Cardiac fibroblast (primary cell): ENCODE measurements around the gene FCHSD2.

Experiments used
- DNase-seq, 2 donors: peaks; one replicate each; pipeline versions ENCODE4 v3.0.0 to v3.0.0-alpha.2; 2010; ENCODE audit warnings: low read depth in 2 of 2
- H3K4me3 ChIP-seq, 2 donors: replicated peaks in 1 of 2; 1 replicate in 1 of 2; 2 replicates in 1 of 2; pipeline ENCODE4 v1.5.1; 2011; ENCODE audit warnings: low read depth in 2 of 2, low read length in 2 of 2, mild to moderate bottlenecking in 2 of 2, moderate library complexity in 1 of 2
- CTCF ChIP-seq: IDR thresholded peaks from one replicate; pipeline ENCODE4 v1.5.1; 2011; ENCODE audit warnings: low read depth, mild to moderate bottlenecking, low read length, inconsistent platforms

FCHSD2 gene

GRCh38 chr11:72875736-72876135 is 266.4 kb downstream of the FCHSD2 start:
- no peak for TF ChIP-seq CTCF
- H3K4me3 ChIP-seq, result no peak overlapping the region
- no peak for DNase-seq

- TF ChIP-seq CTCF, result no peak
- H3K4me3 ChIP-seq, result no peak overlapping the region
- no peak for DNase-seq
Observed at GRCh38 chr11:72872012-72872411, 270.1 kb downstream of the FCHSD2 start.

GRCh38 chr11:72871119-72871518 is 271.0 kb downstream of the FCHSD2 start:
- DNase-seq, result peak in 1 of 2 donors; percentile 62
- H3K4me3 ChIP-seq, result no peak overlapping the region
- no peak for TF ChIP-seq CTCF

- no peak for DNase-seq
- no peak for TF ChIP-seq CTCF
Observed at GRCh38 chr11:72869831-72870230, 272.3 kb downstream of the FCHSD2 start.

GRCh38 chr11:72867970-72868369 is 274.1 kb downstream of the FCHSD2 start:
- no peak for TF ChIP-seq CTCF
- no peak for DNase-seq
- no peak overlapping the region for H3K4me3 ChIP-seq

More at GRCh38 chr11:72869831-72870230, 272.3 kb downstream of the FCHSD2 start:
- H3K4me3 ChIP-seq, result no peak overlapping the region

- DNase-seq, result peak; percentile 78 to 80
- H3K4me3 ChIP-seq, result no peak overlapping the region
- TF ChIP-seq CTCF, result no peak
Observed at GRCh38 chr11:72864702-72865655, 277.1 kb downstream of the FCHSD2 start.
